HEK293 (cell line): ENCODE data around the gene EPHA6.

Experiments
- TF ChIP-seq, protein P1 (sequence below): fragments of 450-650 bp; formaldehyde crosslinking; IDR thresholded peaks from 2 replicates; pipeline ENCODE4 v1.5.1; 2016; ENCODE audit warnings: missing biosample characterization, missing genetic modification characterization
- TF ChIP-seq, protein P2 (sequence below): fragments of 450-650 bp; formaldehyde crosslinking; IDR thresholded peaks from 2 replicates; pipeline ENCODE4 v1.5.1; 2016; ENCODE audit warnings: missing biosample characterization, missing genetic modification characterization

DNA sequence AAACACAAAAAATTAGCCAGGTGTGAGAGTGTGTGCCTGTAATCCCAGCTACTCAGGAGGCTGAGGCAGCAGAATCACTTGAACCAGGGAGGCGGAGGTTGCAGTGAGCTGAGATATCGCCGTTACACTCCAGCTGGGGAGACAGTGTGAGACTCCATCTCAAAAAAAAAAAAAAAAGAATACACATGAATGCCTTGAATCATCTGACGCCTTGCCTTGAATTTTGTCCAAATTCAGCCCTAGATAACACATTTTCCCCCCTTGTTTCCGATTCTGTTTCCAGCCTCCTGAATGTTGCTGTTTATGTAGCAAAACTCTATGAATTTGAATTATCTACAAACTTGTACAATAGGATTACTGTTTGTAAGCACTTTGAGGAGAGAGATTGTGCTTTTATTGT lies 851.5 kb downstream of the EPHA6 start:
- TF ChIP-seq, protein P1, sequence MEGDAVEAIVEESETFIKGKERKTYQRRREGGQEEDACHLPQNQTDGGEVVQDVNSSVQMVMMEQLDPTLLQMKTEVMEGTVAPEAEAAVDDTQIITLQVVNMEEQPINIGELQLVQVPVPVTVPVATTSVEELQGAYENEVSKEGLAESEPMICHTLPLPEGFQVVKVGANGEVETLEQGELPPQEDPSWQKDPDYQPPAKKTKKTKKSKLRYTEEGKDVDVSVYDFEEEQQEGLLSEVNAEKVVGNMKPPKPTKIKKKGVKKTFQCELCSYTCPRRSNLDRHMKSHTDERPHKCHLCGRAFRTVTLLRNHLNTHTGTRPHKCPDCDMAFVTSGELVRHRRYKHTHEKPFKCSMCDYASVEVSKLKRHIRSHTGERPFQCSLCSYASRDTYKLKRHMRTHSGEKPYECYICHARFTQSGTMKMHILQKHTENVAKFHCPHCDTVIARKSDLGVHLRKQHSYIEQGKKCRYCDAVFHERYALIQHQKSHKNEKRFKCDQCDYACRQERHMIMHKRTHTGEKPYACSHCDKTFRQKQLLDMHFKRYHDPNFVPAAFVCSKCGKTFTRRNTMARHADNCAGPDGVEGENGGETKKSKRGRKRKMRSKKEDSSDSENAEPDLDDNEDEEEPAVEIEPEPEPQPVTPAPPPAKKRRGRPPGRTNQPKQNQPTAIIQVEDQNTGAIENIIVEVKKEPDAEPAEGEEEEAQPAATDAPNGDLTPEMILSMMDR (tag by site-specific recombination) = no peak
- TF ChIP-seq, protein P2, sequence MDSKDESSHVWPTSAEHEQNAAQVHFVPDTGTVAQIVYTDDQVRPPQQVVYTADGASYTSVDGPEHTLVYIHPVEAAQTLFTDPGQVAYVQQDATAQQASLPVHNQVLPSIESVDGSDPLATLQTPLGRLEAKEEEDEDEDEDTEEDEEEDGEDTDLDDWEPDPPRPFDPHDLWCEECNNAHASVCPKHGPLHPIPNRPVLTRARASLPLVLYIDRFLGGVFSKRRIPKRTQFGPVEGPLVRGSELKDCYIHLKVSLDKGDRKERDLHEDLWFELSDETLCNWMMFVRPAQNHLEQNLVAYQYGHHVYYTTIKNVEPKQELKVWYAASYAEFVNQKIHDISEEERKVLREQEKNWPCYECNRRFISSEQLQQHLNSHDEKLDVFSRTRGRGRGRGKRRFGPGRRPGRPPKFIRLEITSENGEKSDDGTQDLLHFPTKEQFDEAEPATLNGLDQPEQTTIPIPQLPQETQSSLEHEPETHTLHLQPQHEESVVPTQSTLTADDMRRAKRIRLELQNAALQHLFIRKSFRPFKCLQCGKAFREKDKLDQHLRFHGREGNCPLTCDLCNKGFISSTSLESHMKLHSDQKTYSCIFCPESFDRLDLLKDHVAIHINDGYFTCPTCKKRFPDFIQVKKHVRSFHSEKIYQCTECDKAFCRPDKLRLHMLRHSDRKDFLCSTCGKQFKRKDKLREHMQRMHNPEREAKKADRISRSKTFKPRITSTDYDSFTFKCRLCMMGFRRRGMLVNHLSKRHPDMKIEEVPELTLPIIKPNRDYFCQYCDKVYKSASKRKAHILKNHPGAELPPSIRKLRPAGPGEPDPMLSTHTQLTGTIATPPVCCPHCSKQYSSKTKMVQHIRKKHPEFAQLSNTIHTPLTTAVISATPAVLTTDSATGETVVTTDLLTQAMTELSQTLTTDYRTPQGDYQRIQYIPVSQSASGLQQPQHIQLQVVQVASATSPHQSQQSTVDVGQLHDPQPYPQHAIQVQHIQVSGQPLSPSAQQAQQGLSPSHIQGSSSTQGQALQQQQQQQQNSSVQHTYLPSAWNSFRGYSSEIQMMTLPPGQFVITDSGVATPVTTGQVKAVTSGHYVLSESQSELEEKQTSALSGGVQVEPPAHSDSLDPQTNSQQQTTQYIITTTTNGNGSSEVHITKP (tag by site-specific recombination) = no peak
